Tibial artery (tissue), 4 donors: ENCODE data around the gene MYZAP.

Experiments
- DNase-seq, 2 donors: peaks; one replicate each; pipeline ENCODE4 v3.0.0-alpha.2; 2019
- H3K27ac ChIP-seq, 2 donors: fragments of 200-600 bp; sonication (generic) in 1 of 2; 1 replicate in 1 of 2; 2 replicates in 1 of 2; pipeline ENCODE4 v1.5.1; 2018 to 2019; ENCODE audit warnings: mild to moderate bottlenecking in 1 of 2
- H3K27me3 ChIP-seq, 2 donors: fragments of 200-600 bp; sonication (generic) in 1 of 2; one replicate each; pipeline versions ENCODE4 v1.5.1 to v1.6.0; 2016 to 2019
- H3K36me3 ChIP-seq, 3 donors: fragments of 200-600 bp; sonication (generic) in 2 of 3; one replicate each; pipeline ENCODE4 v1.5.1; 2016 to 2019; ENCODE audit warnings: mild to moderate bottlenecking in 2 of 3
- H3K4me1 ChIP-seq, 4 donors: fragments of 200-600 bp; sonication (generic) in 2 of 4; 1 replicate in 3 of 4; 2 replicates in 1 of 4; pipeline ENCODE4 v1.5.1; 2016 to 2019
- H3K4me3 ChIP-seq, 2 donors: fragments of 200-600 bp; sonication (generic) in 1 of 2; 1 replicate in 1 of 2; 2 replicates in 1 of 2; pipeline ENCODE4 v1.5.1; 2018 to 2019; ENCODE audit warnings: mild to moderate bottlenecking in 2 of 2
- H3K9me3 ChIP-seq, 3 donors: fragments of 200-600 bp; sonication (generic) in 1 of 3; one replicate each; pipeline ENCODE4 v1.5.1; 2016 to 2019
- intact Hi-C: fragments of 100-400 bp; cut with DNase I; formaldehyde crosslinking; loops from one replicate; pipeline ENCODE4 v1.15.0; 2023; ENCODE audit warnings: low total_unique reads
- TF ChIP-seq, protein P1 (sequence below), 2 experiments: fragments of 200-600 bp in 1 of 2; fragments of 450-650 bp in 1 of 2; IDR thresholded peaks; one replicate each; pipeline ENCODE4 v1.5.1; 2017 to 2019; ENCODE audit warnings: antibody characterized with exemption in 2 of 2, mild to moderate bottlenecking in 1 of 2, moderate library complexity in 1 of 2

MYZAP gene

DNA sequence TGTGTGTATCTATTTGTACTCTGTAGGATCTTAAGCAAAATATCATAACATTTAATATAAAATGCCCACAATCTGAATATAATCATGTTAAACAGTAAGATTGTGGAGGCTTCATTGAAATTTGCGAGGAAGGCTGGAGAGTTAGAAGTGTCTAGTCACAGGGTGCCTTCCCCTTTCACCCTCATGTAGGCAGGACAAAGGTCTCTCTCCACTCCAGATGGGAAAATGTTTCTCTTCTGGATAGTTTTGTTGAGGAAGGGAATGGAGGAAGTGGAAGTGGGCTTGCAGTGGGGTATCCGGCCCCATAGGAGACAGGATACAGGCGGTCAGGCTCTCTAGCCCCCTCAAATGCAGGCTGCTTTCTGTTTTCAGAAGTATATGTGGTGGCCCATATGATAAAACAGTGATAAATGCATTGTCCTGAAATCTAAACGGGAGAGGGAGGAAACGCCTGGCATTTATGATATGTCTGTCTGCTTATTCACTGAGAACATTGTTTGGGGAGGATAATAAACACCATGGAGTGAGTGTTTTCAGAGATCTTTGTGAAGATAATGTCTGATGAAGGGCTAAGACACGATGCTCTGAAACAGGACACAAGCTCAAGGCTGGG is 13.3 kb upstream of the MYZAP start:
- intact Hi-C loops = no loop called here
- no peak overlapping the region for H3K4me3 ChIP-seq
- H3K9me3 ChIP-seq = peaks cover 0 to 4% (median 0%) of the 10 kb centered on the region in 3 donors
- H3K27ac ChIP-seq = no peak overlapping the region
- no peak for DNase-seq
- TF ChIP-seq, protein P1, sequence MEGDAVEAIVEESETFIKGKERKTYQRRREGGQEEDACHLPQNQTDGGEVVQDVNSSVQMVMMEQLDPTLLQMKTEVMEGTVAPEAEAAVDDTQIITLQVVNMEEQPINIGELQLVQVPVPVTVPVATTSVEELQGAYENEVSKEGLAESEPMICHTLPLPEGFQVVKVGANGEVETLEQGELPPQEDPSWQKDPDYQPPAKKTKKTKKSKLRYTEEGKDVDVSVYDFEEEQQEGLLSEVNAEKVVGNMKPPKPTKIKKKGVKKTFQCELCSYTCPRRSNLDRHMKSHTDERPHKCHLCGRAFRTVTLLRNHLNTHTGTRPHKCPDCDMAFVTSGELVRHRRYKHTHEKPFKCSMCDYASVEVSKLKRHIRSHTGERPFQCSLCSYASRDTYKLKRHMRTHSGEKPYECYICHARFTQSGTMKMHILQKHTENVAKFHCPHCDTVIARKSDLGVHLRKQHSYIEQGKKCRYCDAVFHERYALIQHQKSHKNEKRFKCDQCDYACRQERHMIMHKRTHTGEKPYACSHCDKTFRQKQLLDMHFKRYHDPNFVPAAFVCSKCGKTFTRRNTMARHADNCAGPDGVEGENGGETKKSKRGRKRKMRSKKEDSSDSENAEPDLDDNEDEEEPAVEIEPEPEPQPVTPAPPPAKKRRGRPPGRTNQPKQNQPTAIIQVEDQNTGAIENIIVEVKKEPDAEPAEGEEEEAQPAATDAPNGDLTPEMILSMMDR (IDR thresholded peaks at IDR 0.05) = no peak
- H3K4me1 ChIP-seq = no peaks in the 10 kb centered on the region
- H3K36me3 ChIP-seq = no peaks in the 10 kb centered on the region
- H3K27me3 ChIP-seq = peaks cover 0 to 6% of the 10 kb centered on the region in 2 donors

DNA sequence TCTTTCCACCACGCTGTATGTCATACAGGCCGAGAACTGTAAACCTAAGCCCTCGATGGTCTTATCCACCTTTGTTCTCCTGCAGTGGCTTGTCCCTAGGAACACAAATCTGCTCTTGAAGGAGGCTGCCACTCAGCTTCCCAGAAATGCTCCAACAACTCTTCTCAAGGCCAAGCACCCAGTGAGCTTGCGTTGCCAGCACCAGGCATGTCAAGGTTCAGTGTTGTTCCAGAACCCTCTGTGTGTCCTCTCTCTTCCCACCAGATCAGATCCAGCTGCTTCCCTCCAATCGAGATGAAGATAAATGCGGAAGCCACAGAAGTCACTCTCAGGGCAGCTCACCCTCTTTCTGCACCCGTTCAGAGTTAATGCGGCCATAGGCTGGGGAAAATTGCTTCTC is 11.3 kb upstream of the MYZAP start:
- no peak overlapping the region for H3K4me3 ChIP-seq
- no peak for DNase-seq
- H3K27me3 ChIP-seq = peaks cover 0 to 6% of the 10 kb centered on the region in 2 donors
- H3K27ac ChIP-seq = no peak overlapping the region
- peaks cover 0 to 4% (median 0%) of the 10 kb centered on the region in 3 donors for H3K9me3 ChIP-seq
- TF ChIP-seq, protein P1 (IDR thresholded peaks at IDR 0.05) = no peak
- no peaks in the 10 kb centered on the region for H3K4me1 ChIP-seq
- H3K36me3 ChIP-seq = no peaks in the 10 kb centered on the region
- intact Hi-C loops = no loop called here

DNA sequence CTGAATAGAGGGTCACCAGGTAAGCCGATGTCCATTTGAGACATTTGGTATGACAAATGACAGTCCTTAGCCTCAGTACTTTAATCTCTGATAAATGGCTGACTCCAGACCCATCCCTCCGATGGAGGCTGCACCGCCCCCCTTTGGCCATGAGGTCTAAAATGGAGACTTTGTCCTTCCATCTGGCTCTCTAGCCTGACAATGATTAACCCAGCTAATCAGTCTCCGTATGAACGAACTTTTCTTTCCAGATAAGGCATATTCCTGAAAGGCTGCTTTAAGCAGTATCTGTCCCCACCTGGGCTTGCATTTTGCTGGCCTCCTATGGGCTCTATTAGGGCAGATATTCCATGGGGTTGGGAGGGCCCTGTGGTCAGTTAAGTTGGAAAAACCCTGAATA is 10.8 kb upstream of the MYZAP start:
- H3K27me3 ChIP-seq = peaks cover 0 to 6% of the 10 kb centered on the region in 2 donors
- no peak for DNase-seq
- H3K4me3 ChIP-seq = no peak overlapping the region
- intact Hi-C loops = no loop called here
- no peaks in the 10 kb centered on the region for H3K4me1 ChIP-seq
- no peaks in the 10 kb centered on the region for H3K36me3 ChIP-seq
- TF ChIP-seq, protein P1 (IDR thresholded peaks at IDR 0.05) = no peak
- H3K9me3 ChIP-seq = peaks cover 0 to 4% (median 0%) of the 10 kb centered on the region in 3 donors
- H3K27ac ChIP-seq = no peak overlapping the region

DNA sequence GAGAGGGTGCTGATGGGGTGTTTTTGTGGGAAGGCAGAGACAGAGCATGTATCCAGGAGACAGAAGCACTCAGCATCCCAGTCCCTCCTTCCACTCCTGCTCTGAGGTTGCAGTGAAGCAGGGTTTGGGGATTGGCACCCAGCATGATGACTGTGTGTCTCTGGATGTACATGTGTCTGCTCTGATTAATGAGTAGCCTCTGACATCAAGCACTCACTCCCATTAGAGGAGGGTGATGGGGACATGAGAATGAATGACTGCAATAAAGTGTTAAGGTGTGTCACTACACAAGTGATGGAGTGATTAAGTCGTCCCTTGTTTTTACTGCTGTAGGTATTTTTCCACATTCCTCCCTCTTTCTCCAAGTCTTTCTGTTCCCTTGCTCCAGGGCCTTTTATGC is 9.6 kb upstream of the MYZAP start:
- H3K4me3 ChIP-seq = no peak overlapping the region
- H3K36me3 ChIP-seq = no peaks in the 10 kb centered on the region
- no peak for DNase-seq
- peaks cover 0 to 6% of the 10 kb centered on the region in 2 donors for H3K27me3 ChIP-seq
- peaks cover 0 to 4% (median 0%) of the 10 kb centered on the region in 3 donors for H3K9me3 ChIP-seq
- H3K4me1 ChIP-seq = no peaks in the 10 kb centered on the region
- TF ChIP-seq, protein P1 (IDR thresholded peaks at IDR 0.05) = no peak
- intact Hi-C loops = no loop called here
- H3K27ac ChIP-seq = no peak overlapping the region

DNA sequence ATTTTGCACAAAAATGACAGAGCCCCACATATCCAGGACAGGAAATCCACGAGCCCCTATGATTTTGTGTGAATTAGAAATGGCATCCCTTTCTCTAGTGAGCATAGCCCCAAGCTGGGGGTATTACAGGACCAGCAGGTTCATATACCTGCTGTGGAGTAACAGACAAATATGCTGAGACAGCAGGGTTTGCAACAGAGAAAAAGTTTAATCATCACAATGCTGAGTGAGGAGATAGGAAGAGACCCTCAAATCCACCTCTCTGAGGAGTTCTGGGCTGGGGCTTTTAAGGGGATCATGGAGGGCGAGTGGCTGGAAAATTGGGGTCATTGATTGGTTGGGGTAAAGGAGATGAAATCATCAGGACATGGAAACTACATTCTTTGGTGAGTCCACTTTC is 8.4 kb upstream of the MYZAP start:
- no peaks in the 10 kb centered on the region for H3K4me1 ChIP-seq
- intact Hi-C loops = no loop called here
- no peak overlapping the region for H3K4me3 ChIP-seq
- H3K36me3 ChIP-seq = no peaks in the 10 kb centered on the region
- H3K9me3 ChIP-seq = peaks cover 0 to 4% (median 0%) of the 10 kb centered on the region in 3 donors
- DNase-seq = no peak
- H3K27ac ChIP-seq = no peak overlapping the region
- TF ChIP-seq, protein P1 (IDR thresholded peaks at IDR 0.05) = no peak
- H3K27me3 ChIP-seq = peaks cover 0 to 6% of the 10 kb centered on the region in 2 donors
